Upper lobe of right lung (tissue), 1 donor: ENCODE results near the gene COQ8A. TPM values are rescaled to one million over a fixed set of nuclear protein-coding genes. Genes with fewer than 3 reads are reported as not detected.

Experiments used
- ATAC-seq: fragments of 200-7000 bp; cut with Tn5 transposase; one replicate; pipeline ENCODE4 v1.9.1; 2020; ENCODE audit warnings: mild to moderate bottlenecking, moderate library complexity
- DNase-seq: peaks from one replicate; pipeline ENCODE4 v3.0.0-alpha.2; 2020
- H3K27ac ChIP-seq: fragments of 200-600 bp; one replicate; pipeline ENCODE4 v1.8.0; 2022
- H3K27me3 ChIP-seq: fragments of 200-600 bp; one replicate; pipeline ENCODE4 v1.8.0; 2022; ENCODE audit warnings: mild to moderate bottlenecking
- H3K36me3 ChIP-seq: fragments of 200-600 bp; one replicate; pipeline ENCODE4 v1.8.0; 2022
- H3K4me1 ChIP-seq: fragments of 200-600 bp; one replicate; pipeline ENCODE4 v1.8.0; 2022
- H3K4me3 ChIP-seq: fragments of 200-600 bp; one replicate; pipeline ENCODE4 v1.8.0; 2022; ENCODE audit warnings: mild to moderate bottlenecking
- H3K9me3 ChIP-seq: fragments of 200-600 bp; one replicate; pipeline ENCODE4 v1.8.0; 2022
- CTCF ChIP-seq: fragments of 200-600 bp; IDR thresholded peaks from one replicate; pipeline ENCODE4 v1.8.0; 2022; ENCODE audit warnings: antibody characterized with exemption
- intact Hi-C: fragments of 100-400 bp; cut with DNase I; formaldehyde crosslinking; loops from one replicate; pipeline ENCODE4 v1.11.0; 2022
- total RNA-seq: library from RNA; stranded (reverse); fragmentation: NEBNext Ultra II Directional; extraction: Animal tissue kit (Norgen Biotek cat#: 25700); gene quantifications from one replicate; pipeline ENCODE4 v1.2.1, GENCODE V29; 2021
- donor health status: DM: no; HTN: yes; CAD: no; lungs with severe emphysema.

Gene COQ8A
- total RNA-seq, 1 donor from 2014 or later, result 30.6 TPM

- H3K27me3 ChIP-seq, result no peaks in the 10 kb centered on the region
- TF ChIP-seq CTCF, result no peak
- peaks cover 25% of the 10 kb centered on the region for H3K36me3 ChIP-seq
- DNase-seq, result peak; percentile 80
- no peaks in the 10 kb centered on the region for H3K9me3 ChIP-seq
- intact Hi-C loops, result no loop called here
- no peak overlapping the region for H3K27ac ChIP-seq
- peak; percentile 28 for ATAC-seq
- no peak overlapping the region for H3K4me3 ChIP-seq
- no peaks in the 10 kb centered on the region for H3K4me1 ChIP-seq
Observed at GRCh38 chr1:226980565-226981385, 40.7 kb downstream of the COQ8A start.

DNA sequence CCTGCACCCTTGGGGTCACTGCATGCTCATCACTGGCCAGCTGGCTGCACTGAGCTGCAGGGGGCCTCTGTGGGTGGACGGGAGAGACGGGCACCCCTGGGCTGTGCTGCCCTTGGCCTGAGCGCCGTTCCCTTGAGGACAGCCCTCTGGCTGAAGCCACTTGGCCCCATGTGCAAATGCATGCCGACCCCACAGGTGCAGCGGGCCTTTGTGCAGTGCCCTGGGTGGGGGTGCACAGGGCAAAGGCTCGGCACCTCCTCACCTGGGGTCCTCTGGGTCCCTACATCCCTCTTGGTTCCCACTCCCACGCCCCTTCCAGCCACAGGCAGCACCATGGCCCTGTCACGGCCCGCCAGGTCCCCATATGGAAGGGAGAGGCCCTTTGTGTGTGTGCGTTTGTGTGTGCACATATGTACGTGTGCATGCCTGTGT lies 41.3 kb downstream of the COQ8A start:
- DNase-seq, result no peak
- ATAC-seq, result no peak
- Histone ChIP-seq H3K4me3 (no peak overlapping the region), H3K27ac (no peak overlapping the region), H3K27me3 (no peaks in the 10 kb centered on the region), H3K9me3 (no peaks in the 10 kb centered on the region), H3K4me1 (no peaks in the 10 kb centered on the region), H3K36me3 (peaks cover 31% of the 10 kb centered on the region)
- intact Hi-C loops, result no loop called here
- TF ChIP-seq CTCF, result no peak

GRCh38 chr1:226981838-226982237 lies 41.7 kb downstream of the COQ8A start:
- H3K4me3 ChIP-seq, result no peak overlapping the region
- no peak overlapping the region for H3K27ac ChIP-seq
- H3K27me3 ChIP-seq, result no peaks in the 10 kb centered on the region
- peaks cover 2% of the 10 kb centered on the region for H3K4me1 ChIP-seq
- intact Hi-C loops, result no loop called here
- peaks cover 36% of the 10 kb centered on the region for H3K36me3 ChIP-seq
- ATAC-seq (no peak), DNase-seq (no peak)
- no peaks in the 10 kb centered on the region for H3K9me3 ChIP-seq
- no peak for TF ChIP-seq CTCF

- no peak for ATAC-seq
- TF ChIP-seq CTCF, result no peak
Observed at GRCh38 chr1:226982451-226983177, 42.5 kb downstream of the COQ8A start.

GRCh38 chr1:226983247-226983991 lies 43.3 kb downstream of the COQ8A start:
- peaks cover 43% of the 10 kb centered on the region for H3K36me3 ChIP-seq

More at GRCh38 chr1:226982451-226983177, 42.5 kb downstream of the COQ8A start:
- Histone ChIP-seq H3K9me3 (no peaks in the 10 kb centered on the region), H3K4me1 (peaks cover 10% of the 10 kb centered on the region), H3K27me3 (no peaks in the 10 kb centered on the region), H3K4me3 (no peak overlapping the region), H3K36me3 (peaks cover 43% of the 10 kb centered on the region), H3K27ac (no peak overlapping the region)
- intact Hi-C loops, result no loop called here
- no peak for DNase-seq

More at GRCh38 chr1:226983247-226983991, 43.3 kb downstream of the COQ8A start:
- H3K9me3 ChIP-seq, result no peaks in the 10 kb centered on the region
- H3K27ac ChIP-seq, result no peak overlapping the region
- no peaks in the 10 kb centered on the region for H3K27me3 ChIP-seq
- no peak for TF ChIP-seq CTCF
- DNase-seq (no peak), ATAC-seq (no peak)
- peaks cover 16% of the 10 kb centered on the region for H3K4me1 ChIP-seq
- intact Hi-C loops, result no loop called here
- no peak overlapping the region for H3K4me3 ChIP-seq
